HEK293 (cell line): Measurements from ENCODE around the gene HOXB4.

ENCODE experiments used
- CTCF ChIA-PET: fragments of 350-600 bp; formaldehyde crosslinking; extraction: SDS; loops from one replicate; lab custom pipeline; 2021; ENCODE audit warnings: antibody characterized with exemption; lab: Yijun Ruan, JAX
- POLR2A ChIA-PET: fragments of 300-600 bp; formaldehyde crosslinking; extraction: SDS; loops from one replicate; lab custom pipeline; 2020; ENCODE audit warnings: antibody characterized with exemption, inconsistent platforms; lab: Yijun Ruan, JAX
- H3K27ac ChIP-seq: fragments of 200-500 bp; sonication (Bioruptor generic); 2 replicates; pipeline ENCODE4 v1.5.1; 2014; ENCODE audit warnings: low read depth, low read length, control low read depth, inconsistent platforms; ENCODE audit errors: extremely low read depth
- H3K36me3 ChIP-seq, 2 experiments: fragments of 200-500 bp in 1 of 2; sonication (Bioruptor generic) in 1 of 2; 1 replicate in 1 of 2; 2 replicates in 1 of 2; pipeline ENCODE4 v1.5.1; 2014 to 2017; ENCODE audit warnings: inconsistent platforms in 2 of 2, low read length in 2 of 2; ENCODE audit not compliant: control insufficient read depth in 2 of 2, insufficient read depth in 1 of 2
- H3K4me1 ChIP-seq: fragments of 200-500 bp; sonication (Bioruptor generic); 2 replicates; pipeline ENCODE4 v1.5.1; 2014; ENCODE audit warnings: mild to moderate bottlenecking, low read length, inconsistent platforms; ENCODE audit not compliant: control insufficient read depth, insufficient read depth
- H3K4me3 ChIP-seq: 2 replicates; pipeline ENCODE4 v1.5.1; 2011; ENCODE audit warnings: low read depth, mild to moderate bottlenecking, control low read depth, low read length, moderate library complexity
- H3K9me3 ChIP-seq: fragments of 200-500 bp; sonication (Bioruptor generic); 2 replicates; pipeline ENCODE4 v1.5.1; 2014; ENCODE audit warnings: low read depth, low read length, inconsistent platforms; ENCODE audit not compliant: control insufficient read depth, insufficient read depth
- FEZF1 ChIP-seq: fragments of 450-650 bp; formaldehyde crosslinking; IDR thresholded peaks from 2 replicates; pipeline ENCODE4 v1.5.1; 2016; ENCODE audit warnings: missing biosample characterization, missing genetic modification characterization
- KLF9 ChIP-seq: fragments of 450-650 bp; formaldehyde crosslinking; IDR thresholded peaks from 2 replicates; pipeline ENCODE4 v1.5.1; 2016; ENCODE audit warnings: missing biosample characterization, missing genetic modification characterization, low read depth
- PRDM6 ChIP-seq: fragments of 450-650 bp; formaldehyde crosslinking; IDR thresholded peaks from 2 replicates; pipeline ENCODE4 v1.5.1; 2017; ENCODE audit warnings: missing biosample characterization, missing genetic modification characterization
- ZBTB7A ChIP-seq: fragments of 450-650 bp; formaldehyde crosslinking; IDR thresholded peaks from 2 replicates; pipeline ENCODE4 v1.5.1; 2016; ENCODE audit warnings: low read depth, missing biosample characterization, missing genetic modification characterization
- ZFP3 ChIP-seq: fragments of 450-650 bp; formaldehyde crosslinking; IDR thresholded peaks from 2 replicates; pipeline ENCODE4 v1.5.1; 2016; ENCODE audit warnings: low read depth, missing biosample characterization, missing genetic modification characterization
- ZFP37 ChIP-seq: fragments of 450-650 bp; formaldehyde crosslinking; IDR thresholded peaks from 2 replicates; pipeline ENCODE4 v1.5.1; 2016; ENCODE audit warnings: missing biosample characterization, missing genetic modification characterization
- ZNF157 ChIP-seq: fragments of 450-650 bp; formaldehyde crosslinking; IDR thresholded peaks from 2 replicates; pipeline ENCODE4 v1.5.1; 2016; ENCODE audit warnings: missing biosample characterization, missing genetic modification characterization
- ZNF211 ChIP-seq: fragments of 450-650 bp; formaldehyde crosslinking; IDR thresholded peaks from 2 replicates; pipeline ENCODE4 v1.5.1; 2016; ENCODE audit warnings: low read depth, missing biosample characterization, missing genetic modification characterization
- ZNF214 ChIP-seq: fragments of 450-650 bp; formaldehyde crosslinking; IDR thresholded peaks from 2 replicates; pipeline ENCODE4 v1.5.1; 2017; ENCODE audit warnings: missing biosample characterization, mild to moderate bottlenecking, missing genetic modification characterization, borderline replicate concordance
- ZNF266 ChIP-seq: fragments of 450-650 bp; formaldehyde crosslinking; IDR thresholded peaks from 2 replicates; pipeline ENCODE4 v1.5.1; 2016; ENCODE audit warnings: missing biosample characterization, missing genetic modification characterization, low read depth
- ZNF335 ChIP-seq: fragments of 450-650 bp; formaldehyde crosslinking; conservative IDR thresholded peaks from 2 replicates; pipeline ENCODE4 v1.5.1; 2016; ENCODE audit warnings: missing biosample characterization, missing genetic modification characterization
- ZNF341 ChIP-seq: fragments of 450-650 bp; formaldehyde crosslinking; IDR thresholded peaks from 2 replicates; pipeline ENCODE4; 2016; ENCODE audit warnings: low read depth, missing biosample characterization, missing genetic modification characterization
- ZNF362 ChIP-seq: fragments of 450-650 bp; formaldehyde crosslinking; IDR thresholded peaks from 2 replicates; pipeline ENCODE4 v1.5.1; 2016; ENCODE audit warnings: missing biosample characterization, missing genetic modification characterization
- ZNF394 ChIP-seq: fragments of 450-650 bp; formaldehyde crosslinking; IDR thresholded peaks from 2 replicates; pipeline ENCODE4 v1.5.1; 2016; ENCODE audit warnings: missing biosample characterization, missing genetic modification characterization, mild to moderate bottlenecking, moderate library complexity, borderline replicate concordance
- ZNF404 ChIP-seq: fragments of 450-650 bp; formaldehyde crosslinking; IDR thresholded peaks from 2 replicates; pipeline ENCODE4 v1.5.1; 2017; ENCODE audit warnings: missing biosample characterization, missing genetic modification characterization
- ZNF416 ChIP-seq: fragments of 450-650 bp; formaldehyde crosslinking; IDR thresholded peaks from 2 replicates; pipeline ENCODE4 v1.5.1; 2016; ENCODE audit warnings: missing biosample characterization, missing genetic modification characterization
- ZNF423 ChIP-seq: fragments of 450-650 bp; formaldehyde crosslinking; IDR thresholded peaks from 2 replicates; pipeline ENCODE4 v1.5.1; 2016; ENCODE audit warnings: missing biosample characterization, missing genetic modification characterization
- ZNF433 ChIP-seq: fragments of 450-650 bp; formaldehyde crosslinking; IDR thresholded peaks from 2 replicates; pipeline ENCODE4 v1.5.1; 2016; ENCODE audit warnings: missing biosample characterization, missing genetic modification characterization, low read depth
- ZNF501 ChIP-seq: fragments of 450-650 bp; formaldehyde crosslinking; IDR thresholded peaks from 2 replicates; pipeline ENCODE4 v1.5.1; 2016; ENCODE audit warnings: missing biosample characterization, missing genetic modification characterization
- ZNF544 ChIP-seq: fragments of 450-650 bp; formaldehyde crosslinking; IDR thresholded peaks from 2 replicates; pipeline ENCODE4 v1.5.0; 2017; ENCODE audit warnings: missing biosample characterization, missing genetic modification characterization
- ZNF555 ChIP-seq: fragments of 450-650 bp; formaldehyde crosslinking; conservative IDR thresholded peaks from 2 replicates; pipeline ENCODE4 v1.5.1; 2017; ENCODE audit warnings: missing biosample characterization, mild to moderate bottlenecking, missing genetic modification characterization, inconsistent platforms
- ZNF580 ChIP-seq: fragments of 450-650 bp; formaldehyde crosslinking; IDR thresholded peaks from 2 replicates; pipeline ENCODE4 v1.5.1; 2016; ENCODE audit warnings: missing biosample characterization, missing genetic modification characterization
- ZNF600 ChIP-seq: fragments of 450-650 bp; formaldehyde crosslinking; IDR thresholded peaks from 2 replicates; pipeline ENCODE4 v1.5.1; 2016; ENCODE audit warnings: missing biosample characterization, missing genetic modification characterization
- ZNF623 ChIP-seq: fragments of 450-650 bp; formaldehyde crosslinking; IDR thresholded peaks from 2 replicates; pipeline ENCODE4 v1.5.1; 2016; ENCODE audit warnings: missing biosample characterization, missing genetic modification characterization
- ZNF639 ChIP-seq: fragments of 450-650 bp; formaldehyde crosslinking; IDR thresholded peaks from 2 replicates; pipeline ENCODE4 v1.5.1; 2016; ENCODE audit warnings: missing biosample characterization, missing genetic modification characterization
- ZNF660 ChIP-seq: fragments of 450-650 bp; IDR thresholded peaks from 2 replicates; pipeline ENCODE4 v1.5.1; 2018; ENCODE audit warnings: missing biosample characterization, mild to moderate bottlenecking, missing genetic modification characterization
- ZSCAN23 ChIP-seq: fragments of 450-650 bp; formaldehyde crosslinking; IDR thresholded peaks from 2 replicates; pipeline ENCODE4 v1.5.1; 2016; ENCODE audit warnings: missing biosample characterization, missing genetic modification characterization

The HOXB4 gene

GRCh38 chr17:48591255-48592056 is 13.3 kb upstream of the HOXB4 start:
- Histone ChIP-seq H3K36me3 (peaks cover 5 to 37% of the 10 kb centered on the region in 2 experiments; a peak in 2 of 3 replicates), H3K27ac (peak overlapping the region; percentile 92), H3K4me1 (peaks cover 44% of the 10 kb centered on the region), H3K9me3 (no peaks in the 10 kb centered on the region), H3K4me3 (no peak overlapping the region)
- TF ChIP-seq ZNF544 (tag by site-specific recombination) (no peak), ZNF211 (tag by site-specific recombination) (no peak), ZBTB7A (tag by site-specific recombination) (no peak), ZNF157 (tag by site-specific recombination) (no peak), ZNF214 (tag by site-specific recombination) (no peak), ZNF555 (tag by site-specific recombination) (no peak), ZNF639 (tag by site-specific recombination) (no peak), ZFP3 (tag by site-specific recombination) (no peak), ZNF433 (tag by site-specific recombination) (no peak), ZNF580 (tag by site-specific recombination) (no peak), ZNF623 (no peak), ZSCAN23 (tag by site-specific recombination) (no peak), ZNF341 (tag by site-specific recombination) (no peak), FEZF1 (no peak), ZNF501 (tag by site-specific recombination) (no peak)
- CTCF ChIA-PET, result interaction anchor here (0.5 to 6.0 kb wide), 8 partner anchors 30 to 376 kb away, joined by 3 to 52 read pairs (median 11); no protein-coding TSS in a partner anchor
- POLR2A ChIA-PET, result interaction anchor here (1.0 kb wide), 1 partner anchor 13 kb away, joined by 5 read pairs; the partner anchor contains the start of gene HOXB6

GRCh38 chr17:48590607-48591161 is 12.5 kb upstream of the HOXB4 start:
- Histone ChIP-seq H3K36me3 (peaks cover 4 to 33% of the 10 kb centered on the region in 2 experiments; a peak in 2 of 3 replicates), H3K27ac (peak overlapping the region; percentile 92), H3K4me1 (peaks cover 44% of the 10 kb centered on the region), H3K4me3 (no peak overlapping the region), H3K9me3 (no peaks in the 10 kb centered on the region)
- POLR2A ChIA-PET, result interaction anchor here (0.6 kb wide), 2 partner anchors 10 to 542 kb away, joined by 3 read pairs; partner anchors contain the start of gene NFE2L1
- CTCF ChIA-PET, result interaction anchor here (0.6 to 6.0 kb wide), 4 partner anchors 31 to 549 kb away, joined by 3 to 52 read pairs (median 25); no protein-coding TSS in a partner anchor
- no peak for TF ChIP-seq ZNF660 (tag by site-specific recombination)
- TF ChIP-seq KLF9, result no peak
- no peak for TF ChIP-seq ZNF394 (tag by site-specific recombination)
- no peak for TF ChIP-seq ZNF266 (tag by site-specific recombination)
- no peak for TF ChIP-seq ZNF423 (tag by site-specific recombination)
- no peak for TF ChIP-seq ZNF416 (tag by site-specific recombination)
- peak; percentile 93 for TF ChIP-seq ZNF362 (tag by site-specific recombination)
- peak; percentile 90 for TF ChIP-seq ZNF335 (tag by site-specific recombination)
- TF ChIP-seq ZNF600, result 0 out of 2 replicates have a peak, but pooled peaks have one; percentile 3
- no peak for TF ChIP-seq ZNF501 (tag by site-specific recombination)
- TF ChIP-seq ZNF404, result no peak
- no peak for TF ChIP-seq ZFP37 (tag by site-specific recombination)
- TF ChIP-seq PRDM6, result no peak
- TF ChIP-seq ZNF157 (tag by site-specific recombination), result no peak
